Stimulated activated CD8-positive, alpha-beta memory T cell treated with anti-CD3 and anti-CD28 coated beads, Interleukin-15, amount 100 ng/mL, for 4 hours (primary cell): ENCODE measurements around the gene MINDY4.
"Not testable (repeated sequence)": the region's sequence is repeated elsewhere in the genome, so short reads cannot be mapped to it uniquely, and the experiment has no call there.

Source experiments
- DNase-seq, 2 donors: peaks; one replicate each; pipeline ENCODE4 v3.0.0-alpha.2; 2020; ENCODE audit warnings: low read depth in 2 of 2

Gene MINDY4

GRCh38 chr7:30804078-30804661, 33.0 kb downstream of the MINDY4 start:
- DNase-seq: no peak

GRCh38 chr7:30805081-30805691, 34.0 kb downstream of the MINDY4 start:
- no peak for DNase-seq

- DNase-seq: no peak
These were observed 34.7 kb downstream of the MINDY4 start for GRCh38 chr7:30805931-30806330.

GRCh38 chr7:30807477-30807876, 36.3 kb downstream of the MINDY4 start:
- DNase-seq: not testable (repeated sequence)

- not testable (repeated sequence) for DNase-seq
These were observed 36.7 kb downstream of the MINDY4 start for GRCh38 chr7:30807941-30808340.

- DNase-seq: no peak
These were observed 39.8 kb downstream of the MINDY4 start for GRCh38 chr7:30810986-30811385.

GRCh38 chr7:30812676-30813075, 41.5 kb downstream of the MINDY4 start:
- DNase-seq: no peak

GRCh38 chr7:30813466-30813865, 42.2 kb downstream of the MINDY4 start:
- DNase-seq: no peak

- DNase-seq: no peak
These were observed 43.6 kb downstream of the MINDY4 start for GRCh38 chr7:30814700-30815387.

GRCh38 chr7:30815388-30815854, 44.2 kb downstream of the MINDY4 start:
- DNase-seq: no peak

GRCh38 chr7:30815951-30816644, 44.9 kb downstream of the MINDY4 start:
- DNase-seq: no peak

GRCh38 chr7:30816645-30817370, 45.6 kb downstream of the MINDY4 start:
- DNase-seq: no peak

- DNase-seq: no peak
These were observed 46.2 kb downstream of the MINDY4 start for GRCh38 chr7:30817371-30817767.

- no peak for DNase-seq
These were observed 53.9 kb downstream of the MINDY4 start for GRCh38 chr7:30824821-30825720.

- DNase-seq: no peak
These were observed 55.0 kb downstream of the MINDY4 start for GRCh38 chr7:30826181-30826580.

- DNase-seq: no peak
These were observed 57.4 kb downstream of the MINDY4 start for GRCh38 chr7:30828591-30828990.

- DNase-seq: no peak
These were observed 58.3 kb downstream of the MINDY4 start for GRCh38 chr7:30829471-30829870.

GRCh38 chr7:30831227-30831626, 60.0 kb downstream of the MINDY4 start:
- DNase-seq: no peak

- DNase-seq: no peak
These were observed 60.7 kb downstream of the MINDY4 start for GRCh38 chr7:30831936-30832335.

- not testable (repeated sequence) for DNase-seq
These were observed 62.9 kb downstream of the MINDY4 start for GRCh38 chr7:30834017-30834674.
